Umbilical cord (tissue), 2 donors: Measurements from ENCODE around the gene NBR1. TPM values are rescaled to one million over a fixed set of nuclear protein-coding genes. Genes with fewer than 3 reads are reported as not detected.
"Not testable (repeated sequence)": the region's sequence is repeated elsewhere in the genome, so short reads cannot be mapped to it uniquely, and the experiment has no call there.

Experiments
- DNase-seq: peaks from one replicate; pipeline ENCODE4 v3.0.0-alpha.2; 2015; ENCODE audit warnings: low spot score
- total RNA-seq: library from RNA; depleted of rRNA; stranded (reverse); fragments of >200 nt; gene quantifications from one replicate; pipeline ENCODE4 v1.2.3, GENCODE V29; 2014; ENCODE audit warnings: low replicate concordance; ENCODE audit not compliant: insufficient read depth

The NBR1 gene
- 83.8 TPM for total RNA-seq

GRCh38 chr17:43170766-43171585 lies at the start of gene NBR1:
Gene NBR1 (plus strand): TSS chr17:43171214. CDS start chr17:43175800, 4,586 bp downstream.
- DNase-seq = peak; percentile 99

GRCh38 chr17:43125133-43125966 lies 45.7 kb upstream of the NBR1 start, which contains the start of gene BRCA1:
Gene BRCA1 (minus strand): TSS chr17:43125364. CDS start chr17:43124096, 1,268 bp downstream.
- DNase-seq = peak; percentile 99

- no peak for DNase-seq
Measured at GRCh38 chr17:43125967-43126910, 44.8 kb upstream of the NBR1 start.

GRCh38 chr17:43126911-43127290 lies 44.1 kb upstream of the NBR1 start:
- DNase-seq = no peak

GRCh38 chr17:43127333-43127876 lies 43.6 kb upstream of the NBR1 start:
- DNase-seq = not testable (repeated sequence)

GRCh38 chr17:43129671-43130010 lies 41.4 kb upstream of the NBR1 start:
- no peak for DNase-seq

GRCh38 chr17:43132117-43132516 lies 38.9 kb upstream of the NBR1 start:
- no peak for DNase-seq

GRCh38 chr17:43133439-43133838 lies 37.6 kb upstream of the NBR1 start:
- not testable (repeated sequence) for DNase-seq

- DNase-seq = no peak
Measured at GRCh38 chr17:43134774-43135453, 36.1 kb upstream of the NBR1 start.

GRCh38 chr17:43135454-43135819 lies 35.6 kb upstream of the NBR1 start:
- no peak for DNase-seq

GRCh38 chr17:43136574-43136973 lies 34.4 kb upstream of the NBR1 start:
- not testable (repeated sequence) for DNase-seq

GRCh38 chr17:43138531-43138930 lies 32.5 kb upstream of the NBR1 start:
- DNase-seq = not testable (repeated sequence)

GRCh38 chr17:43140396-43141332 lies 30.4 kb upstream of the NBR1 start:
- DNase-seq = no peak

- DNase-seq = no peak
Measured at GRCh38 chr17:43142153-43142552, 28.9 kb upstream of the NBR1 start.

- no peak for DNase-seq
Measured at GRCh38 chr17:43143201-43143600, 27.8 kb upstream of the NBR1 start.

GRCh38 chr17:43146649-43147048 lies 24.4 kb upstream of the NBR1 start:
- DNase-seq = no peak

- DNase-seq = no peak
Measured at GRCh38 chr17:43151880-43152456, 19.0 kb upstream of the NBR1 start.

GRCh38 chr17:43153197-43153835 lies 17.7 kb upstream of the NBR1 start:
- not testable (repeated sequence) for DNase-seq

GRCh38 chr17:43155666-43156065 lies 15.3 kb upstream of the NBR1 start:
- DNase-seq = no peak
